Activated T-helper 2 cell treated with anti-CD3 and anti-CD28 coated beads, Interferon-gamma antibody, Interleukin-2, Interleukin-4, amounts not matched to agents 10 μg/mL and 5 μg/mL and 100 μg/mL, durations not matched to agents 14 hours and 24 hours and 36 hours (primary cell): ENCODE data around the gene ALMS1. TPM values are rescaled to one million over a fixed set of nuclear protein-coding genes. Genes with fewer than 3 reads are reported as not detected.
"Not testable (repeated sequence)": the region's sequence is repeated elsewhere in the genome, so short reads cannot be mapped to it uniquely, and the experiment has no call there.

Experiments used
- DNase-seq: peaks from one replicate; pipeline ENCODE4 v3.0.0; 2021; ENCODE audit warnings: low spot score
- H3K27ac Mint-ChIP-seq: one replicate; pipeline ENCODE4 v1.8.0; 2021; ENCODE audit warnings: mixed read lengths
- H3K27me3 Mint-ChIP-seq: one replicate; pipeline ENCODE4 v1.8.0; 2021; ENCODE audit warnings: low read depth, mixed read lengths
- H3K36me3 Mint-ChIP-seq: one replicate; pipeline ENCODE4 v1.8.0; 2021; ENCODE audit warnings: low read depth, mixed read lengths
- H3K4me1 Mint-ChIP-seq: one replicate; pipeline ENCODE4 v1.8.0; 2021; ENCODE audit warnings: low read depth, mixed read lengths
- H3K4me3 Mint-ChIP-seq: one replicate; pipeline ENCODE4 v1.8.0; 2021; ENCODE audit warnings: low read depth, mild to moderate bottlenecking, moderate library complexity, mixed read lengths
- H3K9me3 Mint-ChIP-seq: one replicate; pipeline ENCODE4 v1.8.0; 2021; ENCODE audit warnings: mixed read lengths
- intact Hi-C: fragments of 100-400 bp; cut with micrococcal nuclease; formaldehyde crosslinking; loops from one replicate; pipeline ENCODE4 v1.15.1; 2023
- total RNA-seq: library from RNA; stranded (reverse); gene quantifications from 2 replicates; pipeline ENCODE4 v1.2.3, GENCODE V29; 2022

The ALMS1 gene
- total RNA-seq, 1 donor from 2014 or later = 21.6 TPM

DNA sequence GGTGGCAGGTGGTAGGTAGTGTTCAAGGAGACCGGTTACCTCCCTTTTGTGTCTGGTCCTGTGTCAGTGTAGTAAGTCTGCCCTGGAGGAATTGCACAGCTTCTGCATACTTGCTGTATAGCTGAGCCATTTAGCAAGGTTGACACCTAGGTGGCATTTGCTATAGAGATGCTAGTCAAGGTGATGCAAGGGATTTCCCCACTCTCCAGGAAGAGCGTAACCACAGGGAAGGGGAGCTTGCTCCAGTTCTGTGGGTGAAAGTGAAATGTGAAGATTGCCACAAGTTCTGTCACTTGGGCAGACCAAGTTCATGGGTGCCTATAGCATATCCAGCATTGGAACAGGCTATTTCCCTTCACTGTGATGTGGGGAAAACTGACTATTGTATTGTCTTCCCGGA lies 228.5 kb downstream of the ALMS1 start:
- DNase-seq = no peak

DNA sequence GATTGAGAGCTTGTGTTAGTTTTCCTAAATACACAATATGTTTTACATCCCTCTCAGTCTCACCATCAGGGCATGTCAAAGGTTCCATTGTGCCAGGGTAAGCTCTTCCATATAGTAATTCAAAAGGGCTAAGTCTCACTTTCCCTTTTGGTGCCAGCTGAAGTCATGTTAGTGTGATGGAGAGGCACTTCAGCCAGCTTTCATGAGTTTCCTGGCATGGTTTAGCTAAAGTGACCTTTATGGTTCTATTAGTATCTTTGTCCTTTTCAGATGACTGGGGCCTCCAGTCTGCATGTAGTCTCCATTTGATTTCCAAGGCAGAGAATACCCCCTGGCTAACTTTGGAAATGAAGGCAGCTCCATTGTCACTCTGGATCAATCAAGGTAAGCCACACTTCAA lies 229.4 kb downstream of the ALMS1 start:
- Mint-ChIP-seq H3K27me3 (peaks cover 4% of the 10 kb centered on the region), H3K4me3 (no peak overlapping the region)
- no peak for DNase-seq

More for the DNA sequence above, 228.5 kb downstream of the ALMS1 start:
- H3K27me3 Mint-ChIP-seq = peaks cover 4% of the 10 kb centered on the region
- no peaks in the 10 kb centered on the region for H3K36me3 Mint-ChIP-seq
- H3K27ac Mint-ChIP-seq = no peak overlapping the region
- H3K4me3 Mint-ChIP-seq = no peak overlapping the region
- H3K4me1 Mint-ChIP-seq = peaks cover 14% of the 10 kb centered on the region
- intact Hi-C loops = no loop called here
- no peaks in the 10 kb centered on the region for H3K9me3 Mint-ChIP-seq

DNA sequence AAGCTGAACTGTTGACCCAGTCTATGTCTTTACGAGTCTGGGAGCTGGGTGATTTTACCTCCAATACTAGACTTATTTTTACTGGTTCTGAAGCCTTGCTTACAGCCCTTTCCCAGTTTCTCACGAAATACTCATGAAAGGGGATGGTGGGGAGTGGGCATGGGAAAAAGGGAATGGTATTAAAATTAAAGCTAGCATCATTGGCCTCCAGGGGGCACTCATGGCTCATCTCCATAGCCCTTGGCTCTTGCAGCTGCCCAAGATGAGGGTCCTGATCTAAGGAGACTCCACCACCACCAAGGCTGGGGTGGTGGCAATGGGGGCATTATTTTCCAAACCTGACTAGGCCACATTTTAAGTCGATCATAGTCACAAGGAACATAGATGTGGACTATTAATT lies 234.3 kb downstream of the ALMS1 start:
- intact Hi-C loops, H3K4me1 Mint-ChIP-seq, H3K4me3 Mint-ChIP-seq, H3K36me3 Mint-ChIP-seq, H3K27ac Mint-ChIP-seq, H3K27me3 Mint-ChIP-seq, DNase-seq, H3K9me3 Mint-ChIP-seq: not testable (repeated sequence)

More for the DNA sequence above, 229.4 kb downstream of the ALMS1 start:
- H3K36me3 Mint-ChIP-seq = no peaks in the 10 kb centered on the region
- H3K9me3 Mint-ChIP-seq = no peaks in the 10 kb centered on the region
- no peak overlapping the region for H3K27ac Mint-ChIP-seq
- peaks cover 12% of the 10 kb centered on the region for H3K4me1 Mint-ChIP-seq
- intact Hi-C loops = no loop called here

- intact Hi-C loops, H3K4me3 Mint-ChIP-seq, DNase-seq, H3K27ac Mint-ChIP-seq, H3K9me3 Mint-ChIP-seq, H3K27me3 Mint-ChIP-seq, H3K4me1 Mint-ChIP-seq, H3K36me3 Mint-ChIP-seq: not testable (repeated sequence)
Observed at GRCh38 chr2:73624036-73624435, 238.4 kb downstream of the ALMS1 start.

DNA sequence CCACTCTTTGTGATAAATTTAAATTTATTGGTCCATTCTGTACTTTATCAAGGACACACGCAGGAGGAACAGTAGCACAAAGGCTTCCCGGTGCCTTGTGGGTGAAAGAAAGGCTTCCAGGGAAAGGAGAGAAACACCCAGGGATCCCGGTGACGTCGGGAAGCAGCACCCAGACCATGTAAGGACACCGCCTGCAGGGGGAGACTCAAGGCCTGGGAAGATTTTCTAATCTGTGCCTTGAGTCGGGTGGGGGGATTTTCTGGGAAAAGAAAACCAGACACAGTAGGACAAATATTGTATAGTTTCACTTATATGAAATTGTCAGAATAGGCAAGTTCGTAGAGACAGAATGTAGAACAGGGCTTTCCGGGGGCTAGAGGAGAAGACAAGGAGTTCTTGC lies 239.0 kb downstream of the ALMS1 start:
- H3K4me3 Mint-ChIP-seq, H3K36me3 Mint-ChIP-seq, H3K27me3 Mint-ChIP-seq, intact Hi-C loops, DNase-seq, H3K4me1 Mint-ChIP-seq, H3K9me3 Mint-ChIP-seq, H3K27ac Mint-ChIP-seq: not testable (repeated sequence)

DNA sequence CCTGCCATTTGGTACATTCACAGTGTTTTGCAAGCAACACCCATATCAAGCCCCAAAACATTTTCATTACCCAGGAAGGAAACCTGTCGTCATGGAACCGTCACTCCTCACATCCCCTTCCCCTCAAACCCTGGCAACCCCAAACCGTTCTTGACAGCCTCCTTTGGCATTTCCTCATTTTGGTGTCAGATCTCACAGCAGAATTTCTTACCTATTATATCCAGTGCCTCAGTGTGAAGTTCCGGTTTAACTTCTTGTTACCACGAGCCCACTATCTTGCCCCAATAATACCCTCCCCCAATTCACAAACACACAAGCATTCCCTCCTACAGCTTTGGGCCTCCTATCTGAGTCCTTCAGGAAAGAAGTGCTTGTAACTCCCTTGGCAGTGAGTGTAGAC lies 240.6 kb downstream of the ALMS1 start:
- H3K27ac Mint-ChIP-seq, H3K4me3 Mint-ChIP-seq, H3K27me3 Mint-ChIP-seq, H3K4me1 Mint-ChIP-seq, H3K9me3 Mint-ChIP-seq, H3K36me3 Mint-ChIP-seq, intact Hi-C loops, DNase-seq: not testable (repeated sequence)

- H3K4me3 Mint-ChIP-seq, H3K36me3 Mint-ChIP-seq, H3K9me3 Mint-ChIP-seq, H3K27me3 Mint-ChIP-seq, DNase-seq, intact Hi-C loops, H3K4me1 Mint-ChIP-seq, H3K27ac Mint-ChIP-seq: not testable (repeated sequence)
Observed at GRCh38 chr2:73628493-73628892, 242.9 kb downstream of the ALMS1 start.

DNA sequence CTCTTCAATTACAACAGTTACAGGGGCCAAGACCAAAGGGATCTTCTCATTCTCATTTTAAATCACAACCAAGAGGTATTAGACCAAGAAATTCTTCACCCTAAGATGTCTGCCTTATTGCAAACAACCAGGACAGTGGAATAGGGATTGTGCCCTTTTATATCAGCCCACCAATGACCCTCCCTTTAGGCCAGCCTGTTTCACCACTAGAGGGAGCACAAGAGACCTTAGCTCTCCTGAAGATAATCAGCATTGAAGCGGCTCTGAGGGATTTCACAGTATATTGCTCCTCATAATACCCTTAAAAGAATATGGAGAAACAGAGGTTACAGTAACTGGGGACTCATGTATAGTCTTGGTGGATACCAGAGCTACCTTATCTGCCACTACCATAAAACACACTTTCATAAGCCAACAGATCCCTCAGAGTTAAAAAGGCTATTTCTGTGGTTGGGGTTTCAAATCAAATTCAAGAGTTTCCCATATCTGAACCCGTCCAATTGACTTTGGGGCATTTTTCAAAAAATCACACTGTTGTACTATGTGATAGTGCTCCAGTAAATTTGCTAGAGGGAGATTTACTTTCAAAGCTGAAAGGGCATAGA lies 245.1 kb downstream of the ALMS1 start:
- H3K36me3 Mint-ChIP-seq, H3K4me3 Mint-ChIP-seq, DNase-seq, H3K27me3 Mint-ChIP-seq, H3K4me1 Mint-ChIP-seq, intact Hi-C loops, H3K27ac Mint-ChIP-seq, H3K9me3 Mint-ChIP-seq: not testable (repeated sequence)

DNA sequence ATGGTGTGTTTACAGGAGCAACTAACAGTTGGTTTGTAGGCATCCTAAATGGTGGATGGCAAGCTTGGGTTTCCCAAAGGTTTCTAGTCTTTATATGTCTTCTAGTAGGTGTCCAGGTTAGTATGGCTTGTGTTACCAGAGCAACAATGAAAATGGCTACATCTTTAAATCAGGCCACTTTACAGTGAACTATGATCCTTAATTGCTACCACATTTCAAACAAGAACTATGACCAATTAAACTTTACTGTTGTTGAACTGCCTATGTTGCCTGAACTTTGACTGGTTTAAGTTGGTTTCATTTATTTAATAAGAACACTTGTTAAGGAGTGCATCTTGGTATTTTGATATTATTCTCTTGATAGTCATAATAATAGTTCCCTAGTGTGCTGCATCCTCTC lies 251.3 kb downstream of the ALMS1 start:
- not testable (repeated sequence) for H3K4me3 Mint-ChIP-seq, H3K27me3 Mint-ChIP-seq

GRCh38 chr2:73638429-73638828 lies 252.8 kb downstream of the ALMS1 start:
- no peak for DNase-seq
- intact Hi-C loops = no loop called here
- Mint-ChIP-seq H3K27ac (no peak overlapping the region), H3K27me3 (no peaks in the 10 kb centered on the region), H3K4me3 (no peak overlapping the region), H3K9me3 (no peaks in the 10 kb centered on the region), H3K36me3 (no peaks in the 10 kb centered on the region), H3K4me1 (no peaks in the 10 kb centered on the region)

More for the DNA sequence above, 251.3 kb downstream of the ALMS1 start:
- H3K9me3 Mint-ChIP-seq, H3K27ac Mint-ChIP-seq, H3K4me1 Mint-ChIP-seq, DNase-seq, intact Hi-C loops, H3K36me3 Mint-ChIP-seq: not testable (repeated sequence)

DNA sequence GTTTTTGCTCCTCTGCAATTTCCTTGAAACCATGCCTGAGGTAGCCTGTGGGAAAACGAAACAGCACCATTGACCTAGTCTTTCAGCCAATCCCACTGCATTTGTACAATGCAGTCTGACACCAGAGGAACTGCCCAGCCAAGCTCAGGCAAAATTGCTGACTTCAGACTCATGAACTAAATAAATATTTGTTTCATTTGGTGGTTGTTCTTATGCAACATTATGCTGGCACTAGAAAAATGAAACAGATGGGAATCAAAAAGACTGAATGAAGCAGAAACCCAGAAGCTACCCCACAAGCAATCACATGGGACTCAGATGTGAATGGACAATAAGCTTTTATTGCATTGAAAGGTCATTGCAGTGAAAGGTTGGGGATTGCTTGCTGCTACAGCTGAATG lies 254.9 kb downstream of the ALMS1 start:
- Mint-ChIP-seq H3K27me3 (no peaks in the 10 kb centered on the region), H3K9me3 (no peaks in the 10 kb centered on the region), H3K4me3 (no peak overlapping the region), H3K4me1 (no peaks in the 10 kb centered on the region), H3K27ac (no peak overlapping the region), H3K36me3 (no peaks in the 10 kb centered on the region)
- no peak for DNase-seq
- intact Hi-C loops = no loop called here

DNA sequence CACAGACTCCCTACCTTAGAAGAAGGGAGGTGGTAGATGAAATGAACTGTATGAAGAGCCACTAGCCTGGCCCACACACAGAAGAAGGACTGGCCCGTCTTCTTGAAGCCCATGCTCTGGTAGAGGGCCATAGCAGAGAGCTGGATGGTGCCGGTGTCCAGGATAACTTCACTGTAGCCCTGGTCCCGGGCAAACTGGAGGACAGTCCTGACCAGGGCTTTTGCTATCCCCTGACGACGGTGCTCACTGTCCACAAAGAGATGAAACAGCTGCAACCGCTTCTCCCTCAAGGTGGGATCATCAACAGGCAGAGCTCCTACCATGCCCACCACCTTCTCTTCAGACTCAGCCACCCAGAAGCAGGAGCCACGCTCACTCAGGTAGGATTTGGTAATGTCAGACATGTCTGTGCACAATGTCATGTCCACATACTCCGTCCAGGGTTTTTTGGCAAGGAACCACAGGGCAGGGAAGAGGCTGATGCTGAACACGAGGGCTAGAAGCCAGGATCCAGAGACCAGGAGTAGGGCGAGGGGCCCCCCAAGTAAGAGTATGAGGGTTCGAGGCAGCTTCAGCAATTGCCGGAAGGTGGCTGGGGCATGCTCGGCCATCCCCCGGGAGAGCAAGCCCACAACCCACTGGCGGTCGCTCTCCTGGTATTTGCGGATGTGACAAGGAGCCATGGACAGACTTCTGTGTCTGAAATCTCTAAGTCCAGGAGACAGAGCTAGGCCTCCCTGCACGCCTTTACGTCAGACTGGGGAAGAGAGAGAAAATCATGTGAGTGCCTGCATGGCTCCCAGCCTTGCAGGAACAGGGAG lies 255.5 kb downstream of the ALMS1 start:
- no peaks in the 10 kb centered on the region for H3K27me3 Mint-ChIP-seq
- no peaks in the 10 kb centered on the region for H3K36me3 Mint-ChIP-seq
- intact Hi-C loops = no loop called here
- H3K9me3 Mint-ChIP-seq = no peaks in the 10 kb centered on the region
- H3K27ac Mint-ChIP-seq = no peak overlapping the region
- no peak for DNase-seq
- no peak overlapping the region for H3K4me3 Mint-ChIP-seq
- H3K4me1 Mint-ChIP-seq = no peaks in the 10 kb centered on the region

- H3K4me1 Mint-ChIP-seq = no peaks in the 10 kb centered on the region
- H3K27me3 Mint-ChIP-seq = peaks cover 1% of the 10 kb centered on the region
- intact Hi-C loops = no loop called here
- no peaks in the 10 kb centered on the region for H3K36me3 Mint-ChIP-seq
- DNase-seq = no peak
- H3K27ac Mint-ChIP-seq = no peak overlapping the region
- H3K4me3 Mint-ChIP-seq = no peak overlapping the region
- H3K9me3 Mint-ChIP-seq = no peaks in the 10 kb centered on the region
Observed at GRCh38 chr2:73641767-73642062, 256.1 kb downstream of the ALMS1 start.
